H9 (cell line): ENCODE measurements around the gene ZNF467. TPM values are rescaled to one million over a fixed set of nuclear protein-coding genes. Genes with fewer than 3 reads are reported as not detected.

Experiments used
- DNase-seq: peaks from one replicate; pipeline ENCODE4 v3.0.0-alpha.2; 2017
- H2AFZ ChIP-seq: one replicate; pipeline ENCODE4 v1.6.1; 2013; ENCODE audit warnings: mild to moderate bottlenecking, low read length, control low read depth, moderate library complexity
- H2AK5ac ChIP-seq: 2 replicates; pipeline ENCODE4 v1.6.1; 2013; ENCODE audit warnings: low read length, control low read depth, mixed read lengths; ENCODE audit not compliant: insufficient read length
- H2BK120ac ChIP-seq: one replicate; pipeline ENCODE4 v1.6.1; 2013; ENCODE audit warnings: low read depth, mild to moderate bottlenecking, low read length, control low read depth, inconsistent platforms; ENCODE audit not compliant: poor library complexity, severe bottlenecking
- H2BK12ac ChIP-seq: 2 replicates; pipeline ENCODE4 v1.6.1; 2013; ENCODE audit warnings: low read length, control low read depth, mixed read lengths, low read depth; ENCODE audit not compliant: insufficient read length
- H2BK15ac ChIP-seq: 2 replicates; pipeline ENCODE4 v1.6.1; 2013; ENCODE audit warnings: low read depth, low read length, control low read depth
- H2BK20ac ChIP-seq: one replicate; pipeline ENCODE4 v1.6.1; 2013; ENCODE audit warnings: low read depth, mild to moderate bottlenecking, low read length, control low read depth, inconsistent platforms; ENCODE audit not compliant: poor library complexity, severe bottlenecking
- H2BK5ac ChIP-seq: 2 replicates; pipeline ENCODE4 v1.6.1; 2013; ENCODE audit warnings: low read length, control low read depth, mixed read lengths; ENCODE audit not compliant: insufficient read length
- H3K14ac ChIP-seq: 2 replicates; pipeline ENCODE4 v1.6.1; 2013; ENCODE audit warnings: low read length, control low read depth; ENCODE audit not compliant: insufficient read depth
- H3K18ac ChIP-seq: 2 replicates; pipeline ENCODE4 v1.6.1; 2013; ENCODE audit warnings: low read depth, mild to moderate bottlenecking, mixed read lengths, low read length, control low read depth; ENCODE audit not compliant: insufficient read length
- H3K23ac ChIP-seq: 2 replicates; pipeline ENCODE4 v1.6.1; 2013; ENCODE audit warnings: low read length, control low read depth, mixed read lengths, low read depth; ENCODE audit not compliant: insufficient read length
- H3K23me2 ChIP-seq: 2 replicates; pipeline ENCODE4 v1.6.1; 2013; ENCODE audit warnings: low read depth, mild to moderate bottlenecking, mixed read lengths, low read length, control low read depth; ENCODE audit not compliant: insufficient read length, poor library complexity, severe bottlenecking
- H3K27ac ChIP-seq: 2 replicates; pipeline ENCODE4 v1.5.1; 2013; ENCODE audit warnings: low read length, control low read depth, mixed read lengths, low read depth; ENCODE audit not compliant: insufficient read length
- H3K27me3 ChIP-seq: 2 replicates; pipeline ENCODE4 v1.6.1; 2013; ENCODE audit warnings: low read length, control low read depth, inconsistent platforms; ENCODE audit not compliant: insufficient read depth
- H3K4ac ChIP-seq: 2 replicates; pipeline ENCODE4 v1.6.1; 2013; ENCODE audit warnings: low read depth, mild to moderate bottlenecking, control low read depth, inconsistent platforms, low read length, moderate library complexity
- H3K4me1 ChIP-seq: 2 replicates; pipeline ENCODE4 v1.6.1; 2013; ENCODE audit warnings: low read length, control low read depth, inconsistent platforms; ENCODE audit not compliant: insufficient read depth
- H3K4me2 ChIP-seq: 2 replicates; pipeline ENCODE4 v1.6.1; 2013; ENCODE audit warnings: low read length, control low read depth, mixed read lengths; ENCODE audit not compliant: insufficient read length, insufficient read depth
- H3K56ac ChIP-seq: 2 replicates; pipeline ENCODE4 v1.6.1; 2013; ENCODE audit warnings: low read depth, mild to moderate bottlenecking, mixed read lengths, low read length, control low read depth; ENCODE audit not compliant: insufficient read length
- H3K79me1 ChIP-seq: 2 replicates; pipeline ENCODE4 v1.6.1; 2013; ENCODE audit warnings: low read depth, mild to moderate bottlenecking, moderate library complexity, low read length, control low read depth, inconsistent platforms; ENCODE audit not compliant: insufficient read depth, poor library complexity, severe bottlenecking
- H3K79me2 ChIP-seq: 2 replicates; pipeline ENCODE4 v1.6.1; 2013; ENCODE audit warnings: low read length, control low read depth, inconsistent platforms; ENCODE audit not compliant: insufficient read depth
- H3K9ac ChIP-seq: 2 replicates; pipeline ENCODE4 v1.6.1; 2013; ENCODE audit warnings: low read length, control low read depth, mixed read lengths; ENCODE audit not compliant: insufficient read length; ENCODE audit errors: extremely low read depth
- H3K9me3 ChIP-seq: one replicate; pipeline ENCODE4 v1.6.1; 2013; ENCODE audit warnings: low read depth, low read length, inconsistent platforms; ENCODE audit not compliant: control insufficient read depth
- H3T11ph ChIP-seq: one replicate; pipeline ENCODE4 v1.6.1; 2013; ENCODE audit warnings: mild to moderate bottlenecking, low read length, control low read depth, inconsistent platforms
- H4K20me1 ChIP-seq: one replicate; pipeline ENCODE4 v1.6.1; 2013; ENCODE audit not compliant: control insufficient read depth, insufficient read length, insufficient read depth
- H4K5ac ChIP-seq: 2 replicates; pipeline ENCODE4 v1.6.1; 2013; ENCODE audit warnings: low read depth, mild to moderate bottlenecking, mixed read lengths, low read length, control low read depth; ENCODE audit not compliant: insufficient read length
- H4K8ac ChIP-seq: replicated peaks from 2 replicates; pipeline ENCODE4 v1.6.1; 2013; ENCODE audit warnings: low read length, control low read depth, mixed read lengths, low read depth; ENCODE audit not compliant: insufficient read length
- H4K91ac ChIP-seq: 2 replicates; pipeline ENCODE4 v1.6.1; 2013; ENCODE audit warnings: low read depth, mild to moderate bottlenecking, moderate library complexity, mixed read lengths, low read length, control low read depth; ENCODE audit not compliant: insufficient read length
- H3K27ac Mint-ChIP-seq, 3 experiments: 2 replicates in 2 of 3; 3 replicates in 1 of 3; pipeline ENCODE4 v1.8.0; 2020 to 2021; ENCODE audit warnings: mixed read lengths in 3 of 3, mild to moderate bottlenecking in 1 of 3, moderate library complexity in 1 of 3
- H3K27me3 Mint-ChIP-seq: 2 replicates; pipeline ENCODE4 v1.8.0; 2021; ENCODE audit warnings: low read depth, mild to moderate bottlenecking, moderate library complexity, mixed read lengths
- H3K36me3 Mint-ChIP-seq, 3 experiments: 2 replicates in 2 of 3; 3 replicates in 1 of 3; pipeline ENCODE4 v1.8.0; 2020 to 2021; ENCODE audit warnings: low read depth in 3 of 3, mixed read lengths in 3 of 3; ENCODE audit not compliant: insufficient read depth in 1 of 3
- H3K4me1 Mint-ChIP-seq, 2 experiments: 2 replicates each; pipeline ENCODE4 v1.8.0; 2020; ENCODE audit warnings: mixed read lengths in 2 of 2
- H3K4me3 Mint-ChIP-seq, 2 experiments: 2 replicates in 1 of 2; 3 replicates in 1 of 2; pipeline ENCODE4 v1.8.0; 2020 to 2021; ENCODE audit warnings: mild to moderate bottlenecking in 2 of 2, mixed read lengths in 2 of 2, moderate library complexity in 1 of 2
- H3K9me3 Mint-ChIP-seq, 2 experiments: 2 replicates in 1 of 2; 3 replicates in 1 of 2; pipeline ENCODE4 v1.8.0; 2020; ENCODE audit warnings: mild to moderate bottlenecking in 2 of 2, mixed read lengths in 2 of 2, moderate library complexity in 1 of 2
- WGBS: extraction: QIAGEN DNeasy Blood & Tissue Kit; methylation state at CpG from one replicate; pipeline ENCODE4 v1.1.7; 2013; ENCODE audit warnings: missing lambda C conversion rate, low lambda C conversion rate, mixed read lengths; ENCODE audit not compliant: insufficient read length; ENCODE audit errors: extremely low coverage; 5-methylcytosine and 5-hydroxymethylcytosine counted together
- total RNA-seq: library from RNA; stranded (reverse); gene quantifications from 2 replicates; pipeline ENCODE4 v1.2.1, GENCODE V29; 2021
- TF ChIP-seq, protein P1 (sequence below): fragments of 200-600 bp; sonication (generic); conservative IDR thresholded peaks from 3 replicates; pipeline ENCODE4 v1.8.0; 2021; ENCODE audit warnings: antibody characterized with exemption, mild to moderate bottlenecking

ZNF467 gene
- total RNA-seq, 1 experiment from 2014 or later: 0.31 TPM

DNA sequence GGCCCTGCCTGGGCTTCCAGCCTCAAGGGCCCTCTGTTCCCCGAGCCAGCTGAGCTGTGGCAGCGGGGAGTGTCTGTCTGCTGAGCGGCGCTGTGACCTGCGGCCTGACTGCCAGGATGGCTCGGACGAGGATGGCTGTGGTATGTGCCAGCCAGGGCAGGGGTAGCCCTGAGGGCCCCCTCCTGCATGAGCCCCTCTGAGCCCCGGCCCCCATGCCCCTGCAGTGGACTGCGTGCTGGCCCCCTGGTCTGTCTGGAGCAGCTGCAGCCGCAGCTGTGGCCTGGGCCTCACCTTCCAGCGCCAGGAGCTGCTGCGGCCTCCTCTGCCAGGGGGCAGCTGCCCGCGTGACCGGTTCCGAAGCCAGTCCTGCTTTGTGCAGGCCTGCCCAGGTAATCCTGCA lies 28.4 kb upstream of the ZNF467 start:
- no peak overlapping the region for H2AK5ac ChIP-seq
- H3K9ac ChIP-seq: no peak overlapping the region
- no peaks in the 10 kb centered on the region for H3K4me1 ChIP-seq
- H3K14ac ChIP-seq: no peak overlapping the region
- Mint-ChIP-seq H3K36me3 (no peaks in the 10 kb centered on the region), H3K27ac (no peak overlapping the region), H3K4me3 (no peak overlapping the region), H3K9me3 (no peaks in the 10 kb centered on the region), H3K27me3 (peaks cover 13% of the 10 kb centered on the region), H3K4me1 (peaks cover 0 to 8% of the 10 kb centered on the region in 2 experiments; a peak in 3 of 4 replicates)
- no peak overlapping the region for H3K4ac ChIP-seq
- H2BK5ac ChIP-seq: no peak overlapping the region
- H2BK120ac ChIP-seq: no peak overlapping the region
- H3K56ac ChIP-seq: no peak overlapping the region
- no peak for DNase-seq
- no peak overlapping the region for H2BK20ac ChIP-seq
- no peak overlapping the region for H3T11ph ChIP-seq
- TF ChIP-seq, protein P1, sequence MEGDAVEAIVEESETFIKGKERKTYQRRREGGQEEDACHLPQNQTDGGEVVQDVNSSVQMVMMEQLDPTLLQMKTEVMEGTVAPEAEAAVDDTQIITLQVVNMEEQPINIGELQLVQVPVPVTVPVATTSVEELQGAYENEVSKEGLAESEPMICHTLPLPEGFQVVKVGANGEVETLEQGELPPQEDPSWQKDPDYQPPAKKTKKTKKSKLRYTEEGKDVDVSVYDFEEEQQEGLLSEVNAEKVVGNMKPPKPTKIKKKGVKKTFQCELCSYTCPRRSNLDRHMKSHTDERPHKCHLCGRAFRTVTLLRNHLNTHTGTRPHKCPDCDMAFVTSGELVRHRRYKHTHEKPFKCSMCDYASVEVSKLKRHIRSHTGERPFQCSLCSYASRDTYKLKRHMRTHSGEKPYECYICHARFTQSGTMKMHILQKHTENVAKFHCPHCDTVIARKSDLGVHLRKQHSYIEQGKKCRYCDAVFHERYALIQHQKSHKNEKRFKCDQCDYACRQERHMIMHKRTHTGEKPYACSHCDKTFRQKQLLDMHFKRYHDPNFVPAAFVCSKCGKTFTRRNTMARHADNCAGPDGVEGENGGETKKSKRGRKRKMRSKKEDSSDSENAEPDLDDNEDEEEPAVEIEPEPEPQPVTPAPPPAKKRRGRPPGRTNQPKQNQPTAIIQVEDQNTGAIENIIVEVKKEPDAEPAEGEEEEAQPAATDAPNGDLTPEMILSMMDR: no peak
- H4K5ac ChIP-seq: no peak overlapping the region
- no peak overlapping the region for H3K27ac ChIP-seq
- no peak overlapping the region for H3K23ac ChIP-seq
- no peak overlapping the region for H2BK12ac ChIP-seq
- no peaks in the 10 kb centered on the region for H3K79me2 ChIP-seq
- no peaks in the 10 kb centered on the region for H3K23me2 ChIP-seq
- no peaks in the 10 kb centered on the region for H3K79me1 ChIP-seq
- no peak overlapping the region for H2AFZ ChIP-seq
- WGBS: no CpG with 5 or more reads among the region's 16 CpGs
- no peak overlapping the region for H3K18ac ChIP-seq
- no peak overlapping the region for H3K4me2 ChIP-seq
- H3K9me3 ChIP-seq: no peaks in the 10 kb centered on the region
- H4K20me1 ChIP-seq: no peaks in the 10 kb centered on the region
- no peaks in the 10 kb centered on the region for H3K27me3 ChIP-seq
- H4K91ac ChIP-seq: no peak overlapping the region
- H4K8ac ChIP-seq: no peak overlapping the region
- H2BK15ac ChIP-seq: no peak overlapping the region
